Suppressor macrophage (primary cell): ENCODE results near the gene ZHX3.

Experiments
- DNase-seq, 4 experiments: peaks; one replicate each; pipeline ENCODE4 v3.0.0-alpha.2; 2020 to 2022

The ZHX3 gene

GRCh38 chr20:41222703-41223102 lies 94.8 kb downstream of the ZHX3 start:
- DNase-seq: no peak

- no peak for DNase-seq
Observed at GRCh38 chr20:41222296-41222695, 95.2 kb downstream of the ZHX3 start.

DNA sequence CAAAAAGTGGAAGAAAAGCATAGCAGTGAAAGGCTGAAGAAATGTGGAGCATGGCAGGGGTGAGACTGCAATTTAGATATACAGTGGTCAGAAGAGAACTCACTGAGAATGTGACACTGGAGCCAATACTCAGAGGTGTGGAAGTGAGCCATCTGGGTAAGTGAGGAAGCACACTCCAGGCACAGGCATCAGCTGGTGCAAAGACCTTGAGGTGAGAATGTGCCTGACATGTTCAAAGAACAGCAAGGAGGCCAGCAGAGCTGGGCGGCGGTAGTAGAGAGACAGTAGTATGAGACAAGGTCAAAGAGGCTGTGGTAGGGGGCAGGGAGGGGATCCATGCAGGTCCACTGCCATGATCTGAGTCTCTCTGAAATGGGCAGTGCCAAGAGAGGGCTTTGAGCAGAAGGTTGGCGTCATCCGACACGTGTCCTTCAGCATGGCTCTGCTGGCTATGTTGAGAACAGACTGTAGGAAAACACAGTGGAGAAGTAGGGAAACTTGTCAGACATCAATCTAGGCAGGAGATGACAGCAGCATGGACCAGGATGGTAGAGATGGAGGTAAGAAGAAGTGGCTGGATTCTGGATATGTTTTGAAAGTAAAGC lies 95.8 kb downstream of the ZHX3 start:
- no peak for DNase-seq

- no peak for DNase-seq
Observed at GRCh38 chr20:41219824-41220223, 97.7 kb downstream of the ZHX3 start.

DNA sequence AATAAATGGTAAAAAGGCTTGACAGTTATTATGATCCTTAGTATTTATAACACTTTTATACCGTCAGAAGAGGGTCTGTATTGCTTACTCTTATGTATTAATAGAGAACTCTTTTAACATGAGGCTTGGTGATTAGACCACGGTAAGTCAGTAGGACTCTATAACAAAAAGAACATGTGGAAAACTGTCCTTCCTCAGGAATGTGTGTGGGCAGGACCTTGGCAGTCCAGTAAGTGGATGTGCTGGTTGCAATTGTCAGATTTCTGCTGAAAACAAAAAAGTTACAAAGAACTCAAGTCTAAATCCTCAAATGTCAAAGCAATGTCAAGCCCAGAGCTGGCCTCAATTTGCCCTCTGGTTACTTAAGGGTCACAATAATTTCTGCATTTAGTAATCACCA lies 99.1 kb downstream of the ZHX3 start:
- DNase-seq: no peak

- DNase-seq: no peak
Observed at GRCh38 chr20:41217422-41217821, 100.1 kb downstream of the ZHX3 start.

GRCh38 chr20:41214666-41215065 lies 102.9 kb downstream of the ZHX3 start:
- DNase-seq: no peak

GRCh38 chr20:41214202-41214601 lies 103.3 kb downstream of the ZHX3 start:
- no peak for DNase-seq

DNA sequence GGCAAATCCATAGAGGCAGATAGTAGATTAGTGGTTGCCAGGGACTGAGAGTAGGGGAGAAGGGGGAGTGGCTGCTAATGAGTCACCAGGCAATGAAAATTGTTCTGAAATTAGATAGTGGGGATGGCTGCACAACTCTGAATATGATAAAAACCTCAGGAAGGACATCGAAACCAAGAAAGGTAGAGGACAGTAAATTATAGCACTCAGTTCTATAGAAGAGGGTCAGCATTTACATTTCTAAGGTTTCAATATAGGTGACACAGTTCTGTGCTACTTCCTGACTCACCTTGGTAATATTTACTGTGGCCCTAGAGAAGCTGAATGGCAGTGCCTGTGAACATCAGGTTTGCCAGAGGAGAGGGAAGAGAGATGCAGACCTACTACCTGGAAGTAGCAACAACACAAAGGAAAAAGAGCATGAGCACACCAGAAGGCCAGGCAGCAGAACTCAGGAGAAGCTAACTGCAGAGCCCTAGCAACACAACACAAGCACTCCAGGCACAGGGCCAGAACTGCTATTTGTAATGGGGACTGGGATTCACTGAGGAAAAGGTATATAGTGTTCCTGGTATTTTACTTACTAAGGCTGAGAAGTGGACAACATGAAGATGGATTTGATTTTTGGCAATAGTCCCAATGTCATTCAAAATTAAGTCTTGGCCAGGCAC lies 104.2 kb downstream of the ZHX3 start:
- no peak for DNase-seq

DNA sequence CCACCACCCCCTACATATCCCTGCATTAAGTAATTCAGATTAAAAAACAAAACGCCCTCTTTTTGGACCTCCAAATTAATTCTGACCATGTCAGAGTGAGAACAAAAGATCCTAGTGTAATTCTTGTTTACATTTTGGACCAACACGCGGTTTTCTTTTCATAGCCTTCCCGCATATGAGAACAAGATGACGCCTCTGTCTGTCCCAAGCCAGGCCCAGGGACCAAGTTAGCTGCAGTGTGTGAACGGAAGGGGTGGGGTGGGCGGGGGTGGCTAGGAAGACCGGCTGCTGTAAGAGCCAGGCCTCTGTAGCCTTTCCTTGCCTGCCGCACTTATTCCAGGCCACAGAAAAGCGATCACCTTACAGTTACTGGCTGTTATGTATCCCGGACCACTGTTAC lies 112.2 kb downstream of the ZHX3 start:
- DNase-seq: no peak

DNA sequence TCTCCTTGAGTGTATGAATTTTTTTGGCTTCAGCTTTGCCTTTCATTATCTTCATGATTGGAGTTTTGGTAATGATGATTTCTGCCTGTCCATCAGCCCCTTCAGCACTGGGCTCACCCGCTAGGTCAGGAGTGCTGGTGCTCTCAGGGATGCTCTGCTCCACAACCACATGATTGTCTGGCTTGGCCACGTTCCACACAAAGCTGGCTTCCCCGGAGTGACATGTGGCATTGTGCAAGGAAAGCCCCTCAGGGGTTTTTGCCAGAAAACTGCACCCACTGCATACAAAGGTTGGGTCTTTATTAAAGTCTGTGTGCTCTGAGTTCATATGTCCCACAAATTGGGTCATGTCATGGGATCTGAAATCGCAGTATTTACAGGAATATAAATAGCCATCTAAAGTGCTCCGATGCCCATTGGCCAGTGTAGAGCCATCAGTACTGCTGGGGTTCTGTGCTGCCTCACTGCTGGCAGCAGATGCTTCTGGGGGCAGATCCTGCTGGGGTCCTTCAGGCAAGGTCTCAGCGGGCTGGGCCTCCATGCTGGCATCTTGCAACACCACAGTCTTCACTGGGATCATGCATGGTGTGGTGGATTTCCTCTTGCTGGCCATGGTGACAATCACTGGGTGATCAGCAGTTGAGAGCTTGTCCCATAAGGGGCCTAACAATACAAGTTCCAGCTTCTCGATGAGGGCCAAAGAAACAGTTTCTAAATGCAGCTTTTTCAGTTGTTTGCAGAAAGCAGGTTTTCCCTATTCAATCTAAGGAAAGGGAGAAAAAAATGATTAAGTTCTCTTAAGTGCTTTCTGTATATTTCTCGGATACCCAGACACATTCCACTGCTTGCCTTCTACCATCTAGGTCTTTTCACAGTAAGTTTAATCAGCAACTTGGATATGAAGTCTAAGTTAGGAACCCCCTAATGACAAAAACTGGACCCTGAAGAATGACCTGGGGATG lies 112.9 kb downstream of the ZHX3 start:
- DNase-seq: no peak

DNA sequence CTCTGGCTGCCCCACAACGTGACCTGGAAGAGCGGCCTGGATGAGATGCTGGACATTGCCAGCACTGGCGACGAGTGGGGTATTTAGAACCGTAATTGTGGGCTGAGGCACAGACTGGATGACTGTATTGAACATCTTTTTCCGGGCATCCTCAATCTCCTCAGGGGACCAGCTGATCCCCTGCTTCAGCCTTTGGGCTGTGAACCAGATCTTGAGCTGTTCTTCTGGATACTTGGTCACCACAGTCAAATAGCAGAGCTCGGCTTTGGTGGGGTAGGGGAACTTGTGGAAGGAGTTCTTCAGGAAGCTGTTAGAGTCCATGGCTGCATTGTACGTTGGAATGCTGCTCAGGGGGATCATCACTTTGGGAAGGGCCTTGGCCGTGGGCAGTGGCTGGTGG lies 113.9 kb downstream of the ZHX3 start:
- no peak for DNase-seq

- DNase-seq: no peak
Observed at GRCh38 chr20:41202426-41202825, 115.1 kb downstream of the ZHX3 start.

DNA sequence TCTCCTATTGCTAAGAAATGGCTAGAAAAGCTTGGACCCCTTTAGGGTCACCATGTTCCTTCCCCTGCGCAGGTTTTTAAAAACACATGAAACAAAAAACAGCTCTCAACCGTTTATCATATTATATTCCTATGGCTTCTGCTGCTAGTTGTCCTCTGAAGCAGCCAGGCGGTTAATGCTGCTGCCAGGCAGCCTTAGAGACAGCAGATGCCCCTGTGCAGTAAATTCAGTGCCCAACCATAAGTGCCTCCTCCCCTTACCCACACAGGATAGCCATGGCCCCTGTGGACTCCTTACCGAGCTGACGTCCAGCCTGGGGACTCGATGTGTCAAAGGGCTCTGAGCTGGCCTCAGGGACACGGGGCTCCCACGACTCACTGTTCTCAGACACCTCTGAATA lies 115.8 kb downstream of the ZHX3 start:
- DNase-seq: no peak

- no peak for DNase-seq
Observed at GRCh38 chr20:41200446-41201202, 116.9 kb downstream of the ZHX3 start.

DNA sequence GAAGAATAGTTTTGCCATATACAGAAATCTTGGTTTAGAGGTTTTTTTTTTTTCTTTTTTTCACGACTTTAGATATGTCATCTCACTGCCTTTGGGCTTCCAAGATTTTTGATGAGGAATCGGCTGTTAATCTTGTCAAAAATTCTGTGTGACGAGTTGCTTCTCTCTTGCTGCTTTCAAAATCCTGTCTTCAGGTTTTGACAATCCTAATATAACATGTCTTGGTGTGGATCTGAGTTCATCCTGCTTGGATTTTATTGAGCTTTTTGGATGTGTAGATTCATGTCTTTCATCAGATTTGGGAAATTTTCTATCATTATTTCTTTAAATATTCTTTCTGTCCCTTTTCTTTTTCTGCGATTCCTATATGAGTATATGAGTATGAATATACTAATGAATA lies 119.1 kb downstream of the ZHX3 start:
- DNase-seq: no peak

GRCh38 chr20:41196653-41197225 lies 120.8 kb downstream of the ZHX3 start:
- DNase-seq: no peak

- no peak for DNase-seq
Observed at GRCh38 chr20:41192575-41192974, 125.0 kb downstream of the ZHX3 start.

DNA sequence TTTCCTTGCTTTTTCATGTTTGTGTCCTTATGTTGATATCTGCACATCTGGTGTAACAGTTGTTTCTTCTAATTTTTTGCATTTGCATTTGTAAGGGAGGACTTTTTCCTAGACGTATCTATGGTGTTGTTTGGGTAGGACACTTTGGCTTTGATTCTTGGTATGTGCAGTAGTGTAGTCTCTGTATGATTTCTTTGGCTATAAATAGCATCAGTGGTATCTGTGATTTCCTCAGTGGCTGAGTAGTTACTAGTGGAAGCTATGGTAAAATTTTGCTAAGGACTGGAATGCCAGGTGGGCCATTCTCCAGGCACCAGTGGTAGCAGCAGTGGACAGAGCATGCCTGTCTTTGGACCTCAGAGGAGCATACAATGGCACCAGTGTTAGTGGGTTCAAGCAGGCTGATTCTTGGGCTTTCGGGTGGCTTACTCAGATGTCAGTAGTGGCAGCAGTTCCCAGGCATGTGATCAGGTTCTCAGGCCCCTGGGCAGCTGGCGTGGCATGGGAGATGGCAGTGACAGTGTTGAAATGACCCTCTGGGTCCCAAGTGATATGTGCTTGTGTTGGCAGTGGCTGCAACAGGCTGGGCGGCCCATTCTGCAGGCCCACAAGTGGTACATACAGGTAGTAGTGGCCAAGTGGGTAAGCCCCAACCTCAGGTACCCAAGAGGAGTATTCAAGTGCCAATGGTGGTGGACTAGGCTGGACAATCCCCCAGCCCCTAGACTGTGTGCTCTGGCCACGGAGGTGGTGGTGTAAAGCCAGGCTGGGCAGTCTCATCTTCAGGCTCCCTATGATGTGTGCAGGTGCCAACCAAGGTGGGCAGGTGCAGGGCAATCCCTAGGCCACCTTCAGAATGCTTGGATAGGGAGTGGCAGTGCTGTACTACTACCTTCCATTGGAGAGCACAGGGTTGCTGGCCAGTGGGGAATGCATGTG lies 125.7 kb downstream of the ZHX3 start:
- no peak for DNase-seq

DNA sequence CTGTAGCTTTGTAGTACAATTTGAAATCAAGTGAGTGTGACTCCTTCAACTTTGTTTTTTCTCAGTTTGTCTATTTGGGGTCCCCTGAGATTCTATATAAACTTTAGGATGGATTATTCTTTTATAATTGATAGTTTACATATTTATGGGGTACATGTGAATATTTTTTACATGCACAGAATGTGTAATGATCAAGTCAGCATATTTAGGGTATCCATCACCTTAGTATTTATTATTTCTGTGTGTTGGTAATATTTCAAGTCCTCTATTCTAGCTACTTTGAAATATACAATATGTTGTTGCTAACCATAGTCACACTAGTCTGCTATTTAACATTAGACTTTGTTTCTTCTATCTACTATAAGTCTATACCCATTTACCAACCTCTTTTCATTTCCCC lies 129.9 kb downstream of the ZHX3 start:
- no peak for DNase-seq

DNA sequence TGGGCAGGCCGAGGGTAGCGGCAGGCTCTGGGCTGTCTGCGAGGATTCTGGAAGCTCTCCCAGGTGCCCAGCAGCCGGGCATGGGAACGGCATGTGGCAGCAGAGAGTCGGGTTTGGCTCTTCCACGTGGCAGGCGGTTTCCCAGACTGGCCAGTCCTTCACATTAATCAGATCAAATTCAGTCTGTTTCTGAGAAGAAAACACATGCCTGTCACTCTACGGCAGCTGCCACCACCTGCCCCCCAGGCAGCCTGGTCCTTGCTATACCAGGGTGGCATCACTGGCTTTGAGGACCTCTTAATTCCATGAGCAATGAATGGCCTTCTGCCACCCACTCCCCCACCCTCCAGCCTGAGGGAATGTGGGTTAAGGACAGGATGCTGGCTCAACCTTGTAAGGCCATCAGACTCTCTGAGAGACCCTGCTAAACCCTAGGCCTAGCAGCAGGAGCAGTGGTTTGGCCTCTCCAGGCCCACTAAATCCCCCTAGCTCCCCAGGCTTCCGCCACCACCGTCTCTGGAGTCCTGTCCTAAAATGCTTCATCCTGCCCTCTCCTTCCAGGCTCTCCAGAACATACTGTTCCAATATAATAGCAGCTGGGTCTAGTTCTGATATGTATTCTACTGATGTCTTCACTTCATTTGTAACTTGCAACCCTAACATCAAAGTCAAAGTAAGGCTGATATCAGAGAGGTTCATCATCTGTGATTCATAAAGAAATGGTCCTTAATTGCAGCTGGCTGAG lies 132.3 kb downstream of the ZHX3 start:
- DNase-seq: no peak
